Spleen (tissue), 11 donors: ENCODE measurements around the gene FLACC1. TPM values are rescaled to one million over a fixed set of nuclear protein-coding genes. Genes with fewer than 3 reads are reported as not detected.

ENCODE experiments used
- DNase-seq: peaks from one replicate; pipeline ENCODE4 v3.0.0-alpha.2; 2020
- H3K27ac ChIP-seq, 8 donors: fragments of 200-600 bp; sonication (generic) in 7 of 8; 1 replicate in 4 of 8; 2 replicates in 4 of 8; pipeline versions ENCODE4 v1.5.0 to v1.8.0; 2016 to 2021; ENCODE audit warnings: inconsistent platforms in 4 of 8, mild to moderate bottlenecking in 4 of 8, moderate library complexity in 1 of 8
- H3K27me3 ChIP-seq, 7 donors: fragments of 200-600 bp; sonication (generic) in 6 of 7; replicated peaks in 1 of 7; 1 replicate in 4 of 7; 2 replicates in 3 of 7; pipeline versions ENCODE4 v1.5.0 to v1.8.0; 2016 to 2021; ENCODE audit warnings: inconsistent platforms in 3 of 7, mild to moderate bottlenecking in 1 of 7
- H3K36me3 ChIP-seq, 6 donors: fragments of 200-600 bp; sonication (generic) in 5 of 6; 1 replicate in 4 of 6; 2 replicates in 2 of 6; pipeline versions ENCODE4 v1.5.0 to v1.8.0; 2016 to 2021; ENCODE audit warnings: inconsistent platforms in 2 of 6
- H3K4me1 ChIP-seq, 6 donors: fragments of 200-600 bp; sonication (generic) in 5 of 6; 1 replicate in 3 of 6; 2 replicates in 3 of 6; pipeline versions ENCODE4 v1.5.0 to v1.8.0; 2016 to 2021; ENCODE audit warnings: inconsistent platforms in 3 of 6
- H3K4me3 ChIP-seq, 8 donors: fragments of 200-600 bp; sonication (generic) in 7 of 8; 1 replicate in 4 of 8; 2 replicates in 4 of 8; pipeline versions ENCODE4 v1.5.0 to v1.8.0; 2016 to 2021; ENCODE audit warnings: inconsistent platforms in 4 of 8, mild to moderate bottlenecking in 4 of 8, moderate library complexity in 2 of 8
- H3K9me3 ChIP-seq, 8 donors: fragments of 200-600 bp; sonication (generic) in 7 of 8; 1 replicate in 4 of 8; 2 replicates in 4 of 8; pipeline versions ENCODE4 v1.5.0 to v1.8.0; 2016 to 2021; ENCODE audit warnings: inconsistent platforms in 4 of 8
- CTCF ChIP-seq, 11 experiments: fragments of 200-600 bp in 7 of 11; fragments of 450-650 bp in 4 of 11; sonication (generic) in 4 of 11; IDR thresholded peaks in 8 of 11; conservative IDR thresholded peaks in 3 of 11; 1 replicate in 7 of 11; 2 replicates in 4 of 11; pipeline versions ENCODE4 v1.4.0 to v1.8.0; 2016 to 2021; ENCODE audit warnings: antibody characterized with exemption in 11 of 11, inconsistent platforms in 4 of 11, mild to moderate bottlenecking in 1 of 11
- POLR2A ChIP-seq, 3 donors: fragments of 450-650 bp; IDR thresholded peaks; one replicate each; pipeline ENCODE4 v1.5.1; 2017; ENCODE audit warnings: antibody characterized with exemption in 3 of 3, mild to moderate bottlenecking in 1 of 3
- POLR2AphosphoS5 ChIP-seq, 3 donors: sonication (generic); formaldehyde crosslinking; IDR thresholded peaks; one replicate each; pipeline ENCODE4 v1.5.1; 2017; ENCODE audit warnings: antibody characterized with exemption in 3 of 3
- WGBS, 5 donors: extraction: QIAGEN DNeasy Blood & Tissue Kit in 3 of 5; methylation state at CpG; one replicate each; pipeline versions ENCODE4 v1.1.5 to v1.1.7; 2013 to 2018; 5-methylcytosine and 5-hydroxymethylcytosine counted together
- intact Hi-C: fragments of 100-400 bp; cut with DNase I; formaldehyde crosslinking; loops from one replicate; pipeline ENCODE4 v1.15.0; 2023; ENCODE audit warnings: low total_unique reads
- polyA plus RNA-seq, 3 donors: library from polyadenylated mRNA; stranded (reverse); fragments of 200-250 nt; gene quantifications; one replicate each; pipeline ENCODE4 v1.2.1, GENCODE V29; 2013
- total RNA-seq, 7 donors: library from RNA; depleted of rRNA in 3 of 7; stranded (reverse); fragments of >200 nt in 3 of 7; fragmentation: NEBNext Ultra II Directional in 4 of 7; extraction: Animal tissue kit (Norgen Biotek cat#: 25700) in 4 of 7; gene quantifications; one replicate each; pipeline versions ENCODE4 v1.1.0 to v1.2.1, GENCODE V29; 2016 to 2021
- donor health status: healthy with polysubstance abuse.
- donor health status: DM: no; HTN: no; CAD: no; lungs with moderate emphysema.
- donor health status: DM: no; HTN: no; CAD: no.
- donor health status: Bipolar disorder and iron deficiency.
- donor health status: healthy.
- donor health status: DM: no; HTN: no; CAD: no.
- donor health status: DM: yes; HTN: yes; CAD: no.

The FLACC1 gene
- total and polyA plus RNA-seq, 10 donors: 0.30 to 5.7 (median 3.1) TPM

DNA sequence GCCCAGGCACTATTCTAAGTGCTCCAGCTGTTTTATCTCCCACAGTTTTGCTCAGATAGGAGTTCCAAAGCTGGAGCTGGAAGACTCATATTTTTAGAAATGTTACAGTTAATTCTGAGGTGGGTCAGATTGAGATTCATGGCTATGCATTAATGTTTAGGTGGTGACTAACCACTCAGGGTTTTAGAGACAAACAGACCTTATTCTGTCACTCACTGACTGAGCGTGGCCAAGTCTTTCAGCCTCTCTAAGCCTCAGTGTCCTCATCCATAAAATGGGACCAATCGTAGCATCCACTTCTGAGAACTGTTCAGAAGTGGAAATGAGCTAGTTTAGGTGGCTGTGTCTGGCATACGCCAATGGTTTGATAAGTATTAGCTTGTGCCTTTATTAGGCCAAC lies 101.1 kb downstream of the FLACC1 start:
- Histone ChIP-seq H3K36me3 (no peaks in the 10 kb centered on the region), H3K9me3 (no peaks in the 10 kb centered on the region), H3K4me1 (peaks cover 24 to 99% (median 83%) of the 10 kb centered on the region in 6 donors), H3K27me3 (no peaks in the 10 kb centered on the region), H3K27ac (peak overlapping the region in 7 of 8 donors; percentile 13 to 97 (median 94)), H3K4me3 (peak overlapping the region in 1 of 8 donors; percentile 72)
- intact Hi-C loops: loop anchor here (10.0 kb wide), 1 partner anchor 199 kb away; the partner anchor contains the start of genes STRADB and TRAK2
- TF ChIP-seq POLR2A (IDR thresholded peaks at IDR 0.05) (no peak), CTCF (IDR thresholded peaks at IDR 0.05 in 8 of 11, conservative IDR thresholded peaks at IDR 0.05 in 3 of 11) (no peak), POLR2AphosphoS5 (IDR thresholded peaks at IDR 0.05) (no peak)
- DNase-seq: no peak
- WGBS, 5 donors: 82 to 100% (median 95%) methylated on average over 3 of the region's 3 CpGs

DNA sequence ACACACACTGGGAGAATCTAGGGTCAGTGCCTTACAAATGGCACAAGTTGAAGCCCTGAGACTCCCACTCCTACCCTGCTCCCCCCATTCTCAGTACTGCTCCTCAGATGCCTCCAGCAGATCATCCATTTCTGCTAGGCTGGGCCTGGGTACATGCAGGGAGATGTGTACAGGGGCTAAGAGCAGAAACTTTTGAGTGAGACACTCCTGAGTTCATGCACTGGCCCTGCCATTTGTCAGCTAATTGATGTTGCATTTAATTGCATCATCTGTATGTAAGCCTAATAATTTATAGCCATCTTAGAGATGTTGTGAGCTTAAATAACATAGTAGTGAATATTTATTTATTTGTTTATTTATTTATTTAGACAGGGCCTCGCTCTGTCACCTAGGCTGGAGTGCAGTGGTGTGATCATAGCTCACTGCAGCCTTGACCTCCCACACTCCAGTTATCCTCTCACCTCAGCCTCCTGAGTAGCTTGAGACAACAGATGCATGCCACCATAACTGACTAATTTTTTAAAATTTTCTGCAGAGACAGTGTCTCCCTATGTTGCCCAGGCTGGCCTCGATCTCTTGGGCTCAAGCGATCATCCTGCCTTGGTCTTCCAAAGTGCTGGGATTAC lies 101.6 kb downstream of the FLACC1 start:
- Histone ChIP-seq H3K9me3 (no peaks in the 10 kb centered on the region), H3K27me3 (no peaks in the 10 kb centered on the region), H3K36me3 (no peaks in the 10 kb centered on the region), H3K4me1 (peaks cover 24 to 99% (median 79%) of the 10 kb centered on the region in 6 donors), H3K4me3 (no peak overlapping the region), H3K27ac (peak overlapping the region in 6 of 8 donors; percentile 13 to 97 (median 94))
- 95 to 100% (median 97%) methylated on average over 3 of the region's 3 CpGs for WGBS, 5 donors
- no peak for DNase-seq
- intact Hi-C loops: loop anchor here (10.0 kb wide), 1 partner anchor 199 kb away; the partner anchor contains the start of genes STRADB and TRAK2
- TF ChIP-seq POLR2A (IDR thresholded peaks at IDR 0.05): no peak
- no peak for TF ChIP-seq CTCF (IDR thresholded peaks at IDR 0.05 in 8 of 11, conservative IDR thresholded peaks at IDR 0.05 in 3 of 11)
- no peak for TF ChIP-seq POLR2AphosphoS5 (IDR thresholded peaks at IDR 0.05)

- peaks cover 17 to 96% (median 66%) of the 10 kb centered on the region in 6 donors for H3K4me1 ChIP-seq
- H3K4me3 ChIP-seq: no peak overlapping the region
- no peaks in the 10 kb centered on the region for H3K9me3 ChIP-seq
- intact Hi-C loops: loop anchor here (10.0 kb wide), 1 partner anchor 201 kb away; the partner anchor contains the start of genes STRADB and TRAK2
- TF ChIP-seq CTCF (IDR thresholded peaks at IDR 0.05 in 8 of 11, conservative IDR thresholded peaks at IDR 0.05 in 3 of 11): no peak
- no peak for TF ChIP-seq POLR2AphosphoS5 (IDR thresholded peaks at IDR 0.05)
- TF ChIP-seq POLR2A (IDR thresholded peaks at IDR 0.05): no peak
- H3K36me3 ChIP-seq: no peaks in the 10 kb centered on the region
- WGBS, 5 donors: 46 to 58% (median 56%) methylated on average over 5 of the region's 5 CpGs
- DNase-seq: no peak
- H3K27ac ChIP-seq: peak overlapping the region in 7 of 8 donors; percentile 30 to 95 (median 71)
- H3K27me3 ChIP-seq: no peaks in the 10 kb centered on the region
These were observed 102.9 kb downstream of the FLACC1 start for GRCh38 chr2:201254081-201254730.

GRCh38 chr2:201250741-201251140 lies 106.4 kb downstream of the FLACC1 start:
- no peak overlapping the region for H3K27ac ChIP-seq
- intact Hi-C loops: loop anchor here (10.0 kb wide), 1 partner anchor 204 kb away; the partner anchor contains the start of genes STRADB and TRAK2
- no peak overlapping the region for H3K4me3 ChIP-seq
- WGBS, 5 donors: 79 to 93% (median 92%) methylated on average over 4 of the region's 4 CpGs
- peaks cover 4 to 94% (median 41%) of the 10 kb centered on the region in 6 donors for H3K4me1 ChIP-seq
- H3K27me3 ChIP-seq: no peaks in the 10 kb centered on the region
- H3K9me3 ChIP-seq: no peaks in the 10 kb centered on the region
- no peaks in the 10 kb centered on the region for H3K36me3 ChIP-seq
- TF ChIP-seq POLR2AphosphoS5 (IDR thresholded peaks at IDR 0.05) (no peak), POLR2A (IDR thresholded peaks at IDR 0.05) (no peak), CTCF (IDR thresholded peaks at IDR 0.05 in 8 of 11, conservative IDR thresholded peaks at IDR 0.05 in 3 of 11) (no peak)
- DNase-seq: no peak
